Retinal pigment epithelial cell (primary cell): ENCODE results near the gene TPCN2.

Experiments used
- DNase-seq: peaks from one replicate; pipeline ENCODE4 v3.0.0-alpha.2; 2010; ENCODE audit warnings: low read depth
- H3K4me3 ChIP-seq: 2 replicates; pipeline ENCODE4 v1.5.1; 2011; ENCODE audit warnings: mild to moderate bottlenecking, low read length, control low read depth, moderate library complexity
- TF ChIP-seq, protein P1 (sequence below): conservative IDR thresholded peaks from 2 replicates; pipeline ENCODE4 v1.5.1; 2011; ENCODE audit warnings: low read depth, low read length, control low read depth, inconsistent platforms

Gene TPCN2

GRCh38 chr11:69116671-69117070 lies 67.9 kb downstream of the TPCN2 start:
- no peak overlapping the region for H3K4me3 ChIP-seq
- no peak for DNase-seq
- TF ChIP-seq, protein P1, sequence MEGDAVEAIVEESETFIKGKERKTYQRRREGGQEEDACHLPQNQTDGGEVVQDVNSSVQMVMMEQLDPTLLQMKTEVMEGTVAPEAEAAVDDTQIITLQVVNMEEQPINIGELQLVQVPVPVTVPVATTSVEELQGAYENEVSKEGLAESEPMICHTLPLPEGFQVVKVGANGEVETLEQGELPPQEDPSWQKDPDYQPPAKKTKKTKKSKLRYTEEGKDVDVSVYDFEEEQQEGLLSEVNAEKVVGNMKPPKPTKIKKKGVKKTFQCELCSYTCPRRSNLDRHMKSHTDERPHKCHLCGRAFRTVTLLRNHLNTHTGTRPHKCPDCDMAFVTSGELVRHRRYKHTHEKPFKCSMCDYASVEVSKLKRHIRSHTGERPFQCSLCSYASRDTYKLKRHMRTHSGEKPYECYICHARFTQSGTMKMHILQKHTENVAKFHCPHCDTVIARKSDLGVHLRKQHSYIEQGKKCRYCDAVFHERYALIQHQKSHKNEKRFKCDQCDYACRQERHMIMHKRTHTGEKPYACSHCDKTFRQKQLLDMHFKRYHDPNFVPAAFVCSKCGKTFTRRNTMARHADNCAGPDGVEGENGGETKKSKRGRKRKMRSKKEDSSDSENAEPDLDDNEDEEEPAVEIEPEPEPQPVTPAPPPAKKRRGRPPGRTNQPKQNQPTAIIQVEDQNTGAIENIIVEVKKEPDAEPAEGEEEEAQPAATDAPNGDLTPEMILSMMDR, result no peak

DNA sequence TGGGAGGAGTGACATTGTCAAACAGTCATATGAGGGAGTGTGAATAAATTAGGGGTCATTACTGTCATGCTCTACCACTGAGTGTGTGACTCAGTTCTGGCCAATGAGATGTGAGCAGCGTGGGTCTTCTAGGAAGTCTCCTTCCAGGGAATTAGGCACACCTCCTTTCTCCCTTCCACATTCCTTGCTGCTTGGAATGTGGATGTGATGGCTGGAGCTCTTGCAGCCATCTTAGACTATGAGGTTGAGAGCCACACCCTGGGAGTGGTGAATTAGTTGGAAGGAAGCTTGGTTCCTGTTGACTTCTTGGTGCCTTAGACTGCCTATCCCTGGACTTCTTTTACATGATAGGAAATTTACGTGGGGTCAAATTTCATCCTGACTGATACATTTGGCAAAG lies 70.5 kb downstream of the TPCN2 start:
- TF ChIP-seq, protein P1, result no peak
- DNase-seq, result no peak
- H3K4me3 ChIP-seq, result no peak overlapping the region

GRCh38 chr11:69120096-69120875 lies 71.6 kb downstream of the TPCN2 start:
- TF ChIP-seq, protein P1, result no peak
- H3K4me3 ChIP-seq, result no peak overlapping the region
- DNase-seq, result no peak

GRCh38 chr11:69121021-69121420 lies 72.3 kb downstream of the TPCN2 start:
- TF ChIP-seq, protein P1, result no peak
- DNase-seq, result no peak
- no peak overlapping the region for H3K4me3 ChIP-seq

DNA sequence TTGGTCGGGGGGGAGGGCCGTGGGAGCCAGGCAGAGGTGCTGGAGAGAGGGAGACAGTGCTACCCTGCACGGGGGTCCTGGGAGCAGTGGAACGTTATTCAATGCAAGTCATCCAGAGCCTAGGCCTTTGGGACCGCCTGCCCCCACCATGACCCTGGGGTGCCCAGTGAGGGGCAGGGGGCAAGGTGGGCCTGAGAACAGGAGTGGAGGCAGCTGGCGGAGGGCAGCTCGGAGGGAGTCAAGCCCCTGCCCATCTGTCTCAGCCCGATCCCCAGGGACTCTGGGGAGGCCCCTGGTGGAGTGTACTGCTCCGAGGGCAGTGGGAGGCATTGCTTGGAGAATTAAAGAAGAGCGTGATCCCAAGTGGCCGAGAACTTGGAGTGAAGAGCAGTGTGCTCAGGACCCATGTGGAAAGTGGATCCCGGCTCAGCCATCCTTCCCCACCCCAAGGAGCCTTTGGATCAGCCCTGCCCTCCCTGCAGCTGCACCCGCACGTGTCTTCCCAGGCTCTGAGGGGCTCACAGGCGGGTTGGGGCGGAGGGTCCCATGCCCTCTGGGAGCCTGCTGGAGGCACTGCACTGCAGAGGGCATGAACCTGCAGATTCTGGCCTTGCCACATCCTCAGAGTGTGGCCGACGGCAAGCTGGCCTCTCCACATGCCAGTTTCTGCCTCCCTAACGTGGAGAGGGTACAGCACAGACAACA lies 73.0 kb downstream of the TPCN2 start:
- DNase-seq, result no peak
- TF ChIP-seq, protein P1, result no peak
- no peak overlapping the region for H3K4me3 ChIP-seq

DNA sequence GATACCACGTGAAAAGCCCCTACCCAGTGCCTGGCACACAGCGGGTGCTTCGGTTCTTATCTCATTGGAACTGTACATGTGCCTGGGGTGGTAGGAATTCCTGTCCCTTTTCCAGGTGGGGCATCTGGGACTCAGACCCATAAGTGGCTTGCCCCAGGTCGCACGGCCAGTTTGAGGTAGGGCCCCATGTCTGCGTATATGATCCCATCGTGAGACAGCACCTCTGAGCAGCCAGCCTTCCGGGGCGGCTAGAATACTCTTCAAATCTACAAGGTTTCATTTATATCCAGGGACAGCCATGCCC lies 73.5 kb downstream of the TPCN2 start:
- no peak overlapping the region for H3K4me3 ChIP-seq
- TF ChIP-seq, protein P1, result no peak
- no peak for DNase-seq
